HepG2 (cell line): ENCODE data around the gene ARL16. TPM values are rescaled to one million over a fixed set of nuclear protein-coding genes. Genes with fewer than 3 reads are reported as not detected.

Source experiments
- FOSL1 ChIP-seq: sonication (generic); formaldehyde crosslinking; IDR thresholded peaks from 2 replicates; pipeline ENCODE4 v1.9.0; 2021; ENCODE audit warnings: missing genetic modification reagents, borderline replicate concordance
- GATA4 ChIP-seq: sonication (generic); IDR thresholded peaks from 2 replicates; pipeline ENCODE4 v1.6.1; 2016; ENCODE audit warnings: antibody characterized with exemption, low read depth, borderline replicate concordance
- MTF2 ChIP-seq: sonication (generic); formaldehyde crosslinking; IDR thresholded peaks from 2 replicates; pipeline ENCODE4 v1.5.0; 2020; ENCODE audit warnings: missing genetic modification reagents, borderline replicate concordance
- NFIB ChIP-seq: sonication (generic); formaldehyde crosslinking; IDR thresholded peaks from 2 replicates; pipeline ENCODE4 v1.9.0; 2021; ENCODE audit warnings: missing genetic modification reagents, mild to moderate bottlenecking, borderline replicate concordance
- RARG ChIP-seq: sonication (generic); formaldehyde crosslinking; IDR thresholded peaks from 2 replicates; pipeline ENCODE4 v1.4.0; 2020; ENCODE audit warnings: low read depth, mild to moderate bottlenecking, missing genetic modification reagents
- SIX4 ChIP-seq: sonication (generic); formaldehyde crosslinking; IDR thresholded peaks from 2 replicates; pipeline ENCODE4 v1.4.0; 2020; ENCODE audit warnings: missing genetic modification reagents
- XBP1 ChIP-seq: sonication (generic); formaldehyde crosslinking; IDR thresholded peaks from 2 replicates; pipeline ENCODE4 v1.5.0; 2020; ENCODE audit warnings: missing genetic modification reagents
- ZKSCAN1 ChIP-seq: fragments of 150-350 bp; IDR thresholded peaks from 2 replicates; pipeline ENCODE4 v1.6.1; 2014; ENCODE audit warnings: low read length
- ZNF253 ChIP-seq: sonication (generic); formaldehyde crosslinking; IDR thresholded peaks from 2 replicates; pipeline ENCODE4 v1.8.0; 2022; ENCODE audit warnings: mild to moderate bottlenecking, missing genetic modification reagents, borderline replicate concordance
- ZNF317 ChIP-seq: sonication (generic); formaldehyde crosslinking; IDR thresholded peaks from 2 replicates; pipeline ENCODE4 v1.5.0; 2020; ENCODE audit warnings: mild to moderate bottlenecking, missing genetic modification reagents
- ZNF746 ChIP-seq: sonication (generic); formaldehyde crosslinking; IDR thresholded peaks from 2 replicates; pipeline ENCODE4 v1.8.0; 2022; ENCODE audit warnings: mild to moderate bottlenecking, missing genetic modification reagents
- ZNF841 ChIP-seq: sonication (generic); formaldehyde crosslinking; IDR thresholded peaks from 2 replicates; pipeline ENCODE4 v1.8.1; 2023; ENCODE audit warnings: missing genetic modification reagents, borderline replicate concordance
- polyA plus RNA-seq, 8 experiments: library from polyadenylated mRNA; depleted of rRNA in 3 of 8; stranded (reverse) in 7 of 8; unstranded in 1 of 8; fragments of >200 nt; fragmentation: Illumina TruSeq in 4 of 8; extraction: Trizol in 4 of 8; gene quantifications; 2 replicates each; pipeline versions ENCODE4 v1.2.1 to v1.2.3, GENCODE V29; 2011 to 2016; ENCODE audit warnings: low read depth in 4 of 8, missing spikeins in 1 of 8, mixed read lengths in 1 of 8; ENCODE audit not compliant: insufficient read depth in 1 of 8
- total RNA-seq, 5 experiments: library from RNA; depleted of rRNA; stranded (reverse); fragments of >200 nt; fragmentation: Illumina TruSeq; extraction: Trizol; gene quantifications; 2 replicates each; pipeline ENCODE4 v1.2.3, GENCODE V29; 2016; ENCODE audit warnings: low read depth in 1 of 5
- TF ChIP-seq, protein P1 (sequence below): sonication (generic); formaldehyde crosslinking; IDR thresholded peaks from 2 replicates; pipeline ENCODE4 v1.4.0; 2020; ENCODE audit warnings: missing genetic modification reagents, borderline replicate concordance
- TF ChIP-seq, protein P2 (sequence below): sonication (generic); formaldehyde crosslinking; IDR thresholded peaks from 2 replicates; pipeline ENCODE4 v1.4.0; 2020; ENCODE audit warnings: mild to moderate bottlenecking, missing genetic modification reagents, borderline replicate concordance
- TF ChIP-seq, protein P3 (sequence below): sonication (generic); formaldehyde crosslinking; IDR thresholded peaks from 2 replicates; pipeline ENCODE4 v1.5.0; 2020; ENCODE audit warnings: missing genetic modification reagents
- TF ChIP-seq, protein P4 (sequence below): sonication (generic); formaldehyde crosslinking; IDR thresholded peaks from 2 replicates; pipeline ENCODE4 v1.4.0; 2020; ENCODE audit warnings: mild to moderate bottlenecking, missing genetic modification reagents
- TF ChIP-seq, protein P5 (sequence below): IDR thresholded peaks from 2 replicates; pipeline ENCODE4 v1.6.1; 2016; ENCODE audit warnings: missing biosample characterization, missing genetic modification reagents, low read depth

ARL16 gene
- total and polyA plus RNA-seq, 2 of the 13 experiments (the other 11 are each of a cell fraction or from before 2014, with no cell fraction given), result 20.8 to 30.8 TPM

DNA sequence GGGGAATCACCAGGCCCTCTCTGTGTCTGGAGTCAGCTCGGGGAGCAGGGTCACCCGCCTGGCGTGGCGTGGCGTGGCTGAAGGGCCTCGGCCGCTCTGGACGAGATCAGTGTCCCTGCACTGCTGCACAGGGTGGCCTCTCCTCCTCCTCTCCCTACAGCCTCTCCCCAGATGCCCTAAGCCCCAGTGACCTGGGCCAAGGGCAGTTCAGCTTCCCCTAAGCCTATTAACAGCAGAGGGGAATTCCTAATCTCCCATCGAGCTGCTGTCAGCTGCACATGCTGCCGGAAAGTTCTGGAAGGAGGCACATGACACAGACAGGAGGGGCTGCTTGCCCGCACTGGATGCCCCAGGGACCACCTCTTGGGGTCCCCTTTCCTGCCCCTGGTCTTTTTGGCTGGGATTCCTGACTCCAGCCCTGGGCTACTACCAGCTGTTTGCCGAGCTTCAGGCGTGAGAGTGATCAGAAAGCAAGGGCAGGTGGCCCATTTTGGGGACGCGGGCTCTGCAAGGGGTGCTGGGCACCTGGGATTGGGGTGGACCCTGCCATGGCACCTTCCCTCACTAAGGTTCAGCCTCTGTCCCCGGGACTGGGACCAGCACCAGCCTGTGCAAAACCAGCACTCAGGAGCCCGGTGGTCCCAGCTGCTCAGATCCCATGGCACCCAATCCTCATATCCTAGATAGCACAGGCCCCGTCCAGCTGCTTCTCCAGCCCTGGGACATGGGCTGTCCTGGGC lies 28.0 kb downstream of the ARL16 start (continued):
- TF ChIP-seq XBP1 (CRISPR knock-in tag) (no peak), ZNF253 (CRISPR knock-in tag) (no peak), FOSL1 (no peak), ZNF841 (CRISPR knock-in tag) (no peak), ZKSCAN1 (no peak), GATA4 (no peak), ZNF317 (CRISPR knock-in tag) (no peak), MTF2 (CRISPR knock-in tag) (no peak), SIX4 (CRISPR knock-in tag) (no peak), ZNF746 (CRISPR knock-in tag) (no peak), NFIB (no peak), RARG (CRISPR knock-in tag) (no peak)
- TF ChIP-seq, protein P1, sequence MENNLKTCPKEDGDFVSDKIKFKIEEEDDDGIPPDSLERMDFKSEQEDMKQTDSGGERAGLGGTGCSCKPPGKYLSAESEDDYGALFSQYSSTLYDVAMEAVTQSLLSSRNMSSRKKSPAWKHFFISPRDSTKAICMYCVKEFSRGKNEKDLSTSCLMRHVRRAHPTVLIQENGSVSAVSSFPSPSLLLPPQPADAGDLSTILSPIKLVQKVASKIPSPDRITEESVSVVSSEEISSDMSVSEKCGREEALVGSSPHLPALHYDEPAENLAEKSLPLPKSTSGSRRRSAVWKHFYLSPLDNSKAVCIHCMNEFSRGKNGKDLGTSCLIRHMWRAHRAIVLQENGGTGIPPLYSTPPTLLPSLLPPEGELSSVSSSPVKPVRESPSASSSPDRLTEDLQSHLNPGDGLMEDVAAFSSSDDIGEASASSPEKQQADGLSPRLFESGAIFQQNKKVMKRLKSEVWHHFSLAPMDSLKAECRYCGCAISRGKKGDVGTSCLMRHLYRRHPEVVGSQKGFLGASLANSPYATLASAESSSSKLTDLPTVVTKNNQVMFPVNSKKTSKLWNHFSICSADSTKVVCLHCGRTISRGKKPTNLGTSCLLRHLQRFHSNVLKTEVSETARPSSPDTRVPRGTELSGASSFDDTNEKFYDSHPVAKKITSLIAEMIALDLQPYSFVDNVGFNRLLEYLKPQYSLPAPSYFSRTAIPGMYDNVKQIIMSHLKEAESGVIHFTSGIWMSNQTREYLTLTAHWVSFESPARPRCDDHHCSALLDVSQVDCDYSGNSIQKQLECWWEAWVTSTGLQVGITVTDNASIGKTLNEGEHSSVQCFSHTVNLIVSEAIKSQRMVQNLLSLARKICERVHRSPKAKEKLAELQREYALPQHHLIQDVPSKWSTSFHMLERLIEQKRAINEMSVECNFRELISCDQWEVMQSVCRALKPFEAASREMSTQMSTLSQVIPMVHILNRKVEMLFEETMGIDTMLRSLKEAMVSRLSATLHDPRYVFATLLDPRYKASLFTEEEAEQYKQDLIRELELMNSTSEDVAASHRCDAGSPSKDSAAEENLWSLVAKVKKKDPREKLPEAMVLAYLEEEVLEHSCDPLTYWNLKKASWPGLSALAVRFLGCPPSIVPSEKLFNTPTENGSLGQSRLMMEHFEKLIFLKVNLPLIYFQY (CRISPR knock-in tag), result peak; percentile 57; the same call in 1 of the 2 replicates
- TF ChIP-seq, protein P2, sequence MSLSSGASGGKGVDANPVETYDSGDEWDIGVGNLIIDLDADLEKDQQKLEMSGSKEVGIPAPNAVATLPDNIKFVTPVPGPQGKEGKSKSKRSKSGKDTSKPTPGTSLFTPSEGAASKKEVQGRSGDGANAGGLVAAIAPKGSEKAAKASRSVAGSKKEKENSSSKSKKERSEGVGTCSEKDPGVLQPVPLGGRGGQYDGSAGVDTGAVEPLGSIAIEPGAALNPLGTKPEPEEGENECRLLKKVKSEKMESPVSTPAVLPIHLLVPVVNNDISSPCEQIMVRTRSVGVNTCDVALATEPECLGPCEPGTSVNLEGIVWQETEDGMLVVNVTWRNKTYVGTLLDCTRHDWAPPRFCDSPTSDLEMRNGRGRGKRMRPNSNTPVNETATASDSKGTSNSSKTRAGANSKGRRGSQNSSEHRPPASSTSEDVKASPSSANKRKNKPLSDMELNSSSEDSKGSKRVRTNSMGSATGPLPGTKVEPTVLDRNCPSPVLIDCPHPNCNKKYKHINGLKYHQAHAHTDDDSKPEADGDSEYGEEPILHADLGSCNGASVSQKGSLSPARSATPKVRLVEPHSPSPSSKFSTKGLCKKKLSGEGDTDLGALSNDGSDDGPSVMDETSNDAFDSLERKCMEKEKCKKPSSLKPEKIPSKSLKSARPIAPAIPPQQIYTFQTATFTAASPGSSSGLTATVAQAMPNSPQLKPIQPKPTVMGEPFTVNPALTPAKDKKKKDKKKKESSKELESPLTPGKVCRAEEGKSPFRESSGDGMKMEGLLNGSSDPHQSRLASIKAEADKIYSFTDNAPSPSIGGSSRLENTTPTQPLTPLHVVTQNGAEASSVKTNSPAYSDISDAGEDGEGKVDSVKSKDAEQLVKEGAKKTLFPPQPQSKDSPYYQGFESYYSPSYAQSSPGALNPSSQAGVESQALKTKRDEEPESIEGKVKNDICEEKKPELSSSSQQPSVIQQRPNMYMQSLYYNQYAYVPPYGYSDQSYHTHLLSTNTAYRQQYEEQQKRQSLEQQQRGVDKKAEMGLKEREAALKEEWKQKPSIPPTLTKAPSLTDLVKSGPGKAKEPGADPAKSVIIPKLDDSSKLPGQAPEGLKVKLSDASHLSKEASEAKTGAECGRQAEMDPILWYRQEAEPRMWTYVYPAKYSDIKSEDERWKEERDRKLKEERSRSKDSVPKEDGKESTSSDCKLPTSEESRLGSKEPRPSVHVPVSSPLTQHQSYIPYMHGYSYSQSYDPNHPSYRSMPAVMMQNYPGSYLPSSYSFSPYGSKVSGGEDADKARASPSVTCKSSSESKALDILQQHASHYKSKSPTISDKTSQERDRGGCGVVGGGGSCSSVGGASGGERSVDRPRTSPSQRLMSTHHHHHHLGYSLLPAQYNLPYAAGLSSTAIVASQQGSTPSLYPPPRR (CRISPR knock-in tag), result 0 out of 2 replicates have a peak, but pooled peaks have one; percentile 32
- TF ChIP-seq, protein P3, sequence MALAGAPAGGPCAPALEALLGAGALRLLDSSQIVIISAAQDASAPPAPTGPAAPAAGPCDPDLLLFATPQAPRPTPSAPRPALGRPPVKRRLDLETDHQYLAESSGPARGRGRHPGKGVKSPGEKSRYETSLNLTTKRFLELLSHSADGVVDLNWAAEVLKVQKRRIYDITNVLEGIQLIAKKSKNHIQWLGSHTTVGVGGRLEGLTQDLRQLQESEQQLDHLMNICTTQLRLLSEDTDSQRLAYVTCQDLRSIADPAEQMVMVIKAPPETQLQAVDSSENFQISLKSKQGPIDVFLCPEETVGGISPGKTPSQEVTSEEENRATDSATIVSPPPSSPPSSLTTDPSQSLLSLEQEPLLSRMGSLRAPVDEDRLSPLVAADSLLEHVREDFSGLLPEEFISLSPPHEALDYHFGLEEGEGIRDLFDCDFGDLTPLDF, result no peak
- TF ChIP-seq, protein P4, sequence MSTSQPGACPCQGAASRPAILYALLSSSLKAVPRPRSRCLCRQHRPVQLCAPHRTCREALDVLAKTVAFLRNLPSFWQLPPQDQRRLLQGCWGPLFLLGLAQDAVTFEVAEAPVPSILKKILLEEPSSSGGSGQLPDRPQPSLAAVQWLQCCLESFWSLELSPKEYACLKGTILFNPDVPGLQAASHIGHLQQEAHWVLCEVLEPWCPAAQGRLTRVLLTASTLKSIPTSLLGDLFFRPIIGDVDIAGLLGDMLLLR (CRISPR knock-in tag), result no peak
- TF ChIP-seq, protein P5, sequence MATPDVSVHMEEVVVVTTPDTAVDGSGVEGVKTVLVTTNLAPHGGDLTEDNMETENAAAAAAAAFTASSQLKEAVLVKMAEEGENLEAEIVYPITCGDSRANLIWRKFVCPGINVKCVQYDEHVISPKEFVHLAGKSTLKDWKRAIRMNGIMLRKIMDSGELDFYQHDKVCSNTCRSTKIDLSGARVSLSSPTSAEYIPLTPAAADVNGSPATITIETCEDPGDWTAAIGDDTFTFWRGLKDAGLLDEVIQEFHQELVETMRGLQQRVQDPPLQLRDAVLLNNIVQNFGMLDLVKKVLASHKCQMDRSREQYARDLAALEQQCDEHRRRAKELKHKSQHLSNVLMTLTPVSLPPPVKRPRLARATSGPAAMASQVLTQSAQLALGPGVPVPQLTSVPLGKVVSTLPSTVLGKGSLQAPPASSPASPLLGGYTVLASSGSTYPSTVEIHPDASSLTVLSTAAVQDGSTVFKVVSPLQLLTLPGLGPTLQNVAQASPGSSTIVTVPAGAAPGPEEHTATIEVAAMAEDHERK (CRISPR knock-in tag), result no peak
